ENCODE measurements around the gene TXNDC16.

- TF ChIP-seq CTCF (IDR thresholded peaks at IDR 0.05) (no peak), EZH2 (IDR thresholded peaks at IDR 0.05; ENCODE audit: borderline replicate concordance, insufficient read depth, low read depth, low read length, poor library complexity, severe bottlenecking) (no peak)
These were observed 151.5 kb downstream of the TXNDC16 start for GRCh38 chr14:52400846-52401245.

Data from B cell (primary cell).